OCI-LY7 (cell line): ENCODE data around the gene AGAP3. TPM values are rescaled to one million over a fixed set of nuclear protein-coding genes. Genes with fewer than 3 reads are reported as not detected.

Source experiments
- BruUV-seq: library from RNA; stranded (reverse); fragments of 400-500 nt; replicated peaks from 2 replicates; lab custom pipeline; 2021; lab: Mats Ljungman, UMichigan
- CTCF ChIA-PET: fragments of 300-600 bp; sonication (Branson Sonifier 250); formaldehyde crosslinking; loops from one replicate; lab custom pipeline; 2022; ENCODE audit warnings: antibody characterized with exemption; ENCODE audit not compliant: unreplicated experiment; lab: Charles Lee
- POLR2A ChIA-PET: fragments of 300-600 bp; sonication (Branson Sonifier 250); formaldehyde crosslinking; loops from one replicate; lab custom pipeline; 2022; ENCODE audit warnings: antibody characterized with exemption; lab: Charles Lee
- DNase-seq: peaks from one replicate; pipeline ENCODE4 v3.0.0-alpha.2; 2015; ENCODE audit warnings: low spot score
- H2AFZ ChIP-seq: fragments of 200-600 bp; sonication (generic), shearing (Covaris generic); 2 replicates; pipeline ENCODE4 v1.6.1; 2014; ENCODE audit warnings: mild to moderate bottlenecking, antibody characterized with exemption, low read length, moderate library complexity
- H3K27ac ChIP-seq: fragments of 200-600 bp; sonication (generic); 2 replicates; pipeline ENCODE4 v1.5.1; 2014; ENCODE audit warnings: mixed run types, low read depth, mild to moderate bottlenecking, moderate library complexity, low read length, inconsistent platforms; ENCODE audit not compliant: poor library complexity, severe bottlenecking
- H3K36me3 ChIP-seq: fragments of 200-600 bp; sonication (generic); 2 replicates; pipeline ENCODE4 v1.6.1; 2014; ENCODE audit warnings: mild to moderate bottlenecking, antibody characterized with exemption, low read length, moderate library complexity, mixed read lengths; ENCODE audit not compliant: insufficient read depth
- H3K4me1 ChIP-seq: fragments of 200-600 bp; sonication (generic); 2 replicates; pipeline ENCODE4 v1.5.1; 2014; ENCODE audit warnings: mild to moderate bottlenecking, low read length; ENCODE audit not compliant: insufficient read depth, poor library complexity, severe bottlenecking
- H3K4me2 ChIP-seq: fragments of 200-600 bp; sonication (generic); 2 replicates; pipeline ENCODE4 v1.6.1; 2014; ENCODE audit warnings: mild to moderate bottlenecking, low read length
- H3K4me3 ChIP-seq: fragments of 200-600 bp; sonication (generic); 2 replicates; pipeline ENCODE4 v1.5.1; 2014; ENCODE audit warnings: mild to moderate bottlenecking, low read depth, low read length; ENCODE audit not compliant: poor library complexity, severe bottlenecking
- H3K79me2 ChIP-seq: fragments of 200-600 bp; sonication (generic); 2 replicates; pipeline ENCODE4 v1.6.1; 2016; ENCODE audit warnings: low read depth, mild to moderate bottlenecking, low read length, moderate library complexity, mixed read lengths; ENCODE audit not compliant: insufficient read depth
- H3K9me2 ChIP-seq: fragments of 200-600 bp; sonication (generic); 2 replicates; pipeline ENCODE4 v1.6.1; 2016; ENCODE audit warnings: mild to moderate bottlenecking, low read length, mixed read lengths; ENCODE audit not compliant: insufficient read depth
- H3K9me3 ChIP-seq: fragments of 200-600 bp; sonication (generic); 2 replicates; pipeline ENCODE4 v1.6.1; 2014; ENCODE audit warnings: mild to moderate bottlenecking, mixed run types, low read length, mixed read lengths
- H4K20me1 ChIP-seq: fragments of 200-600 bp; sonication (generic); 2 replicates; pipeline ENCODE4 v1.6.1; 2014; ENCODE audit warnings: mild to moderate bottlenecking, antibody characterized with exemption, low read length, moderate library complexity, mixed read lengths; ENCODE audit not compliant: insufficient read depth
- EZH2phosphoT487 ChIP-seq: fragments of 200-600 bp; sonication (generic); IDR thresholded peaks from 2 replicates; pipeline ENCODE4 v1.6.1; 2018; ENCODE audit warnings: low read depth, borderline replicate concordance, mild to moderate bottlenecking, mixed run types, antibody characterized with exemption, low read length, moderate library complexity, mixed read lengths
- intact Hi-C: fragments of 100-400 bp; cut with micrococcal nuclease; formaldehyde crosslinking; loops from one replicate; pipeline ENCODE4 v1.10.0; 2022; ENCODE audit not compliant: unreplicated experiment
- total RNA-seq, 2 experiments: library from RNA; depleted of rRNA in 1 of 2; stranded (reverse); fragments of >200 nt in 1 of 2; shearing (Covaris generic) in 1 of 2; gene quantifications; 2 replicates each; pipeline ENCODE4 v1.2.3, GENCODE V29; 2014 to 2022
- TF ChIP-seq, protein P1 (sequence below): fragments of 200-600 bp; sonication (generic); conservative IDR thresholded peaks from 2 replicates; pipeline ENCODE4 v1.5.1; 2014; ENCODE audit warnings: mild to moderate bottlenecking, antibody characterized with exemption, low read length, moderate library complexity, mixed read lengths

The AGAP3 gene
- total RNA-seq, 2 experiments from 2014 or later, result 4.8 to 30.9 TPM

DNA sequence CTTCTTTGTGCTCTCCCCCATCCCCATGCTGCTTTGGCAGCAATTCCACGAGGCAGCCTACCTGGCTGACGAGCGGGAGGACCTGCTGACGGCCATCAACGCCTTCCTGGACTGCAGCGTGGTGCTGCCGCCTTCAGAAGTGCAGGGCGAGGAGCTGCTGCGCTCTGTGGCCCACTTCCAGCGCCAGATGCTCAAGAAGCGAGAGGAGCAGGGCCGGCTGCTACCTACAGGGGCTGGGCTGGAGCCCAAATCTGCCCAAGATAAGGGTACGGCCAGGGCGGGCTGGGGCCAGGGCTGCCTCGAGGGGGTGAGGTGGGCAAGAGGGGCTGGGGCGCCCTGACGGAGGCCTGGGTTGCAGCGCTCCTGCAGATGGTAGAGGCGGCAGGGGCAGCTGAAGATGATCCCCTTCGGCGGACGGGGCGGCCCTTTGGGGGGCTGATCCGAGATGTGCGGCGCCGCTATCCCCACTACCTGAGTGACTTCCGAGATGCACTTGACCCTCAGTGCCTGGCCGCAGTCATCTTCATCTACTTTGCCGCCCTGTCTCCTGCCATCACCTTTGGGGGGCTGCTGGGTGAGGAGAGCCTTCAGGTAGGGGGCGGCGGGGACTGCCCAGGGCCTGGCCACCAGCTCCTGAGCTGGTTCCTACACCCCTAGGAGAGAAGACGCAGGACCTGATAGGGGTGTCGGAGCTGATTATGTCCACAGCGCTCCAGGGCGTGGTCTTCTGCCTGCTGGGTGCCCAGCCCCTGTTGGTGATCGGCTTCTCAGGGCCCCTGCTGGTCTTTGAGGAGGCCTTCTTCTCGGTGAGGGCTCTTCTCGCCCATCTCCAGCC is 15.0 kb upstream of the AGAP3 start:
- TF ChIP-seq, protein P1, sequence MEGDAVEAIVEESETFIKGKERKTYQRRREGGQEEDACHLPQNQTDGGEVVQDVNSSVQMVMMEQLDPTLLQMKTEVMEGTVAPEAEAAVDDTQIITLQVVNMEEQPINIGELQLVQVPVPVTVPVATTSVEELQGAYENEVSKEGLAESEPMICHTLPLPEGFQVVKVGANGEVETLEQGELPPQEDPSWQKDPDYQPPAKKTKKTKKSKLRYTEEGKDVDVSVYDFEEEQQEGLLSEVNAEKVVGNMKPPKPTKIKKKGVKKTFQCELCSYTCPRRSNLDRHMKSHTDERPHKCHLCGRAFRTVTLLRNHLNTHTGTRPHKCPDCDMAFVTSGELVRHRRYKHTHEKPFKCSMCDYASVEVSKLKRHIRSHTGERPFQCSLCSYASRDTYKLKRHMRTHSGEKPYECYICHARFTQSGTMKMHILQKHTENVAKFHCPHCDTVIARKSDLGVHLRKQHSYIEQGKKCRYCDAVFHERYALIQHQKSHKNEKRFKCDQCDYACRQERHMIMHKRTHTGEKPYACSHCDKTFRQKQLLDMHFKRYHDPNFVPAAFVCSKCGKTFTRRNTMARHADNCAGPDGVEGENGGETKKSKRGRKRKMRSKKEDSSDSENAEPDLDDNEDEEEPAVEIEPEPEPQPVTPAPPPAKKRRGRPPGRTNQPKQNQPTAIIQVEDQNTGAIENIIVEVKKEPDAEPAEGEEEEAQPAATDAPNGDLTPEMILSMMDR, result no peak
- TF ChIP-seq EZH2phosphoT487, result no peak

GRCh38 chr7:151073990-151074389 is 12.3 kb upstream of the AGAP3 start:
- TF ChIP-seq EZH2phosphoT487, result no peak
- TF ChIP-seq, protein P1, result no peak
- H3K4me1 ChIP-seq, result peaks cover 9% of the 10 kb centered on the region
- DNase-seq, result no peak
- intact Hi-C loops, result no loop called here
- no peak overlapping the region for H3K4me2 ChIP-seq
- H3K36me3 ChIP-seq, result peaks cover 92% of the 10 kb centered on the region
- 0 out of 2 replicates have a peak, but pooled peaks cover 2% of the 10 kb centered on the region for H3K79me2 ChIP-seq
- BruUV-seq, result no TSS peak
- no peak overlapping the region for H3K27ac ChIP-seq
- H3K4me3 ChIP-seq, result no peak overlapping the region
- CTCF ChIA-PET, result no interaction called here
- no peaks in the 10 kb centered on the region for H3K9me3 ChIP-seq
- POLR2A ChIA-PET, result no interaction called here
- H2AFZ ChIP-seq, result no peak overlapping the region
- H4K20me1 ChIP-seq, result no peaks in the 10 kb centered on the region
- no peaks in the 10 kb centered on the region for H3K9me2 ChIP-seq

More for the DNA sequence above, 15.0 kb upstream of the AGAP3 start:
- H2AFZ ChIP-seq, result no peak overlapping the region
- no peak for DNase-seq
- H4K20me1 ChIP-seq, result no peaks in the 10 kb centered on the region
- BruUV-seq, result no TSS peak
- H3K36me3 ChIP-seq, result peaks cover 85% of the 10 kb centered on the region
- no peak overlapping the region for H3K4me2 ChIP-seq
- H3K9me3 ChIP-seq, result no peaks in the 10 kb centered on the region
- H3K4me3 ChIP-seq, result no peak overlapping the region
- ChIA-PET CTCF (interaction anchor here (0.6 kb wide), 1 partner anchor 40 kb away, joined by 3 read pairs; no protein-coding TSS in a partner anchor), POLR2A (no interaction called here)
- H3K27ac ChIP-seq, result no peak overlapping the region
- no peaks in the 10 kb centered on the region for H3K9me2 ChIP-seq
- intact Hi-C loops, result no loop called here
- H3K4me1 ChIP-seq, result no peaks in the 10 kb centered on the region
- H3K79me2 ChIP-seq, result no peaks in the 10 kb centered on the region
